BLaER1 treated with 17β-estradiol and CSF1 and Interleukin-3, amounts not matched to agents 10 nM and 100 nM (cell line): ENCODE data around the gene WDR27.

Experiments
- H3K27ac ChIP-seq, 11 experiments: shearing (Covaris generic); formaldehyde crosslinking; 2 replicates each; pipeline ENCODE4 v1.8.1; 2022
- H3K27me3 ChIP-seq, 11 experiments: shearing (Covaris generic); formaldehyde crosslinking; 2 replicates each; pipeline ENCODE4 v1.8.1; 2022
- H3K36me3 ChIP-seq, 11 experiments: shearing (Covaris generic); formaldehyde crosslinking; 2 replicates each; pipeline ENCODE4 v1.8.1; 2022
- H3K4me1 ChIP-seq, 10 experiments: shearing (Covaris generic); formaldehyde crosslinking; 2 replicates each; pipeline ENCODE4 v1.8.1; 2022
- H3K4me2 ChIP-seq, 11 experiments: shearing (Covaris generic); formaldehyde crosslinking; 2 replicates each; pipeline ENCODE4 v1.8.1; 2022
- H3K4me3 ChIP-seq, 10 experiments: shearing (Covaris generic); formaldehyde crosslinking; 2 replicates each; pipeline ENCODE4 v1.8.1; 2022
- H3K9ac ChIP-seq, 11 experiments: shearing (Covaris generic); formaldehyde crosslinking; 2 replicates each; pipeline ENCODE4 v1.8.1; 2022
- H3K9me3 ChIP-seq, 11 experiments: shearing (Covaris generic); formaldehyde crosslinking; replicated peaks in 1 of 11; 2 replicates each; pipeline ENCODE4 v1.8.1; 2022
- H4K20me1 ChIP-seq, 11 experiments: shearing (Covaris generic); formaldehyde crosslinking; 2 replicates each; pipeline ENCODE4 v1.8.1; 2022
- Cebpa-rat ChIP-seq, 11 experiments: shearing (Covaris generic); IDR thresholded peaks; 2 replicates each; pipeline ENCODE4 v1.8.1; 2022

Gene WDR27

DNA sequence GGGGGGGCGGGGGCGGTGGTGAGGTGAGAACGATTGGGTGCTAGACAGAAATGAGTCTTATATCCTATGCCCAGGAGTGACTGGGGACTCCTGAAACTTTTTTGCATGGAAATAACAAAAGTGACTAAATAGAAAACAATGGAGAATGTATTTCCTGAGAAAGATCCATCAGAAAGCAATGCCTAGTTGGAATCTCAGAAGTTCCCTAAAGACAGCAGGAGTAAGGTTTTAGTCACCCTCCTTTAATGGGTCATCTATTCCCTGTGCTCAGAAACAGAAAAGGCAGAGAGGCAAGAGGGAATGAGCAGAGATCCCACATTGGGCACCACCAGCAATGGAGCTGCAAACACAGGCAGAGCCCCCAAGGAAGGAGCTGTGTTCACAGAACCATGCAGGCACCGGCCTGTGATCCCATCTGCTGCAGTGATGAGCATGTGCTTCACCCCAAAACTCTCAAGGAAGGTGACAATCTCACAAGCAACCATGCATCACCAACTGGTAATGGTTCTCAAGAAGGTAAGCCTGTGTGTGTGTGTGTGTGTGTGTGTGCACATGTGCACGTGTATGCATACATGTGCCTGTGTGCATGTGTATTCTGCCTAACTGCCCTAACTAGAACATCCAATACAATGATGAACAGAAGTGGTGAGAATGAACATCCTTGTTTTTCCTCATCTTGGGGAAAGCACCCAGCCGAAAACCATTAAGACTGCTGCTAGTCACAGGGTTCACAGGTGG, 168.4 kb downstream of the WDR27 start:
- Histone ChIP-seq H3K27ac (no peak overlapping the region), H3K27me3 (no peaks in the 10 kb centered on the region), H3K9me3 (peaks cover 36 to 53% (median 47%) of the 10 kb centered on the region in 11 experiments), H3K4me3 (no peak overlapping the region), H4K20me1 (no peaks in the 10 kb centered on the region), H3K4me2 (no peak overlapping the region), H3K36me3 (peaks cover 0 to 14% (median 8%) of the 10 kb centered on the region in 11 experiments; a peak in 8 of 22 replicates), H3K4me1 (peaks cover 0 to 1% (median 0%) of the 10 kb centered on the region in 10 experiments; a peak in 4 of 20 replicates), H3K9ac (no peak overlapping the region)
- TF ChIP-seq Cebpa-rat (IDR thresholded peaks at IDR 0.05): no peak

DNA sequence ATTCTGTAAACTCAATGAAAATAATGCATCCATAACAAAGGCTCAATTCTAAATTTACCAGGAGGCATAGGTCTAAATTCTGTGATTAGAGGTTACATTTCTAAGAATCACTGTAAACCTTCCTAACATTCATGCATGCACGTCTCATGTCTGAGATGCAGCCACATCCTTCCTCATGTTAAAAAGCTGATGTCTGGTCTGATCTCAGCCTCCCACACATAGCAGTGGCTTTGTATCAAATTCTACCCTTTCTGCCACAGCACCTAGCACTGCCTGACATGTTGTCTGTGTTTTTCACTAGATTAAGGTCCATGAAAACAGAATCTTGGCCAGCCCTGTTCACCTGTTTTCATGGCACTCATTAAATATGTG, 171.1 kb downstream of the WDR27 start:
- H3K9ac ChIP-seq: no peak overlapping the region
- H3K4me1 ChIP-seq: peaks cover 0 to 6% (median 0%) of the 10 kb centered on the region in 10 experiments; a peak in 4 of 20 replicates
- H3K27me3 ChIP-seq: no peaks in the 10 kb centered on the region
- no peak overlapping the region for H3K27ac ChIP-seq
- H3K36me3 ChIP-seq: peaks cover 0 to 8% (median 3%) of the 10 kb centered on the region in 11 experiments; a peak in 4 of 22 replicates
- no peaks in the 10 kb centered on the region for H4K20me1 ChIP-seq
- H3K9me3 ChIP-seq: peaks cover 21 to 30% (median 27%) of the 10 kb centered on the region in 11 experiments
- no peak for TF ChIP-seq Cebpa-rat (IDR thresholded peaks at IDR 0.05)
- H3K4me3 ChIP-seq: no peak overlapping the region
- H3K4me2 ChIP-seq: no peak overlapping the region

DNA sequence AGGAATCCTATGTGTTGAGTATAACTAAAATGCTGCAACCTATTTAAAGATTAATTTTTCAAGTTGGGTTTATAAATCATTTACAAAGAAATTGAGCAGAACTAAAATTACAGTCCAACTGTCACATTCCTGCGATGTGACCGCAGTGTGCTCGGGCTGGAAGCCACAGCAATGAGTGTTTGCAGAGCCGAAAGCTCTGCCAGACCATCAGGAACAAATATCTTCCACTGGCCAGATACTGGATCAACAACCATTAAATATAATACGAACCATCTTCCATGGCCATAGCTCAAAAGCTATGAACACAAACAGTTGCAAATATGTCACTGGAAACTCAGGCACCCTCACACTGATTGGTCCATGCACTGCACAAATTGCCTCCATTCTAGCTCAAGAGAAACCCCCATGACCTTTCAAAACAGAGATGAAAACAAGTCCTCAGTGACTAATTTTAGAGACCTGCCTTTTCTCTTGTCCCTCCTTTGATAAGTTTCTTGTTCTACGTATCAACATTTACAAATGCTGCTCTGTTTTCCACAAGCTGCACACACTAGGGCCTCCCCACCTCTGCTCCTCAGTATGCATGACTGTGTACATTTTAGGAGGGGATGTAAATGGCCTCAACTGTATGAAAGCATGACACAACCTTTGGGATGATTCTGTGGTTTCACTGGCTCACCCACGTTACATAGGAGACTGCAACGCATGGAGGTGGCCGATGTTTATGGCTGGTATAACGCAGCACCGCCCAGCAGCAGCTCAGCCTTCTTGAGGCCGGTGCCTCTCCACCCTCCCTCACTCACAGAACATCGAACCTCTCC, 171.7 kb downstream of the WDR27 start:
- Histone ChIP-seq H3K27me3 (no peaks in the 10 kb centered on the region), H3K4me1 (peaks cover 0 to 6% (median 0%) of the 10 kb centered on the region in 10 experiments; a peak in 4 of 20 replicates), H4K20me1 (no peaks in the 10 kb centered on the region), H3K4me2 (no peak overlapping the region), H3K9ac (no peak overlapping the region), H3K36me3 (peaks cover 0 to 8% (median 0%) of the 10 kb centered on the region in 11 experiments; a peak in 3 of 22 replicates), H3K27ac (no peak overlapping the region), H3K9me3 (peaks cover 15 to 24% (median 21%) of the 10 kb centered on the region in 11 experiments), H3K4me3 (no peak overlapping the region)
- no peak for TF ChIP-seq Cebpa-rat (IDR thresholded peaks at IDR 0.05)

DNA sequence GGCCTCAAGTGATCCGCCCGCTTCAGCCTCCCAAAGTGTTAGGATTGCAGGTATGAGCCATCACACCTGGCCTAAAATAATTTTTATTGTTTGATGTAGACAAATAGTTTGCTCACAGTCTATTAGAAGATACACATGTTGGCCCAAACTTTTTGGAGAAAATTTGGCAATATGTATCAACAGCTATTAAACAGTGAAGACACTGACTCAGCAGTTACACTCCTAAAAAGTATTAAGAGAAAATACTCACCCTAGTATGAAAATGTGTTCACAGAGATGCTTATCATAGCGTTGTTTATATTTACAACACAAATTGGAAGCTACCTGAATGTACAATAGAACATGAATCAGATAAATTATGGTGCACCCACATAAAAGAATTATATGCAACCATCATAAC, 173.1 kb downstream of the WDR27 start:
- Histone ChIP-seq H3K27ac (no peak overlapping the region), H4K20me1 (no peaks in the 10 kb centered on the region)

DNA sequence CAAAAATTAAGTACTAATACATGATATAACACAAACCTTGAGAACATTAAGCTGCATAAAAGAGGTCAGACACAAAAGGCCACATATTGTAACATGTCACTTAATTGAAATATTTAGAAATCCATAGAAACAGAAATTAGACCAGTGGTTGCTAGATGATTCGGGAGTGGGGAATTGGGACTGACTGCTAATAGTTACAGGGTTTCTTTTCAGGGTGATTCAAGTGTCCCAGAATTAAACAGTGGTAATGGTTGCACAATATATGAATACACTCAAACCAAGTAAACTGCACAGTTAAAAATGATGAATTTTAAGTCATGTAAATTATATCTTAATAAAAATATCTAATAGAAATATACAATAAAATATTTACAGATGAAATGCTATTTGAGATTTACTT, 174.5 kb downstream of the WDR27 start:
- Histone ChIP-seq H3K9me3 (peaks cover under 1 to 9% (median 1%) of the 10 kb centered on the region in 11 experiments; a peak in 12 of 22 replicates), H4K20me1 (no peaks in the 10 kb centered on the region), H3K9ac (no peak overlapping the region), H3K27ac (no peak overlapping the region), H3K36me3 (no peaks in the 10 kb centered on the region), H3K27me3 (no peaks in the 10 kb centered on the region), H3K4me2 (no peak overlapping the region), H3K4me3 (no peak overlapping the region), H3K4me1 (peaks cover 0 to 6% (median 0%) of the 10 kb centered on the region in 10 experiments; a peak in 4 of 20 replicates)
- no peak for TF ChIP-seq Cebpa-rat (IDR thresholded peaks at IDR 0.05)

More for the DNA sequence above, 173.1 kb downstream of the WDR27 start:
- peaks cover 0 to 5% (median 0%) of the 10 kb centered on the region in 11 experiments; a peak in 2 of 22 replicates for H3K36me3 ChIP-seq
- no peak for TF ChIP-seq Cebpa-rat (IDR thresholded peaks at IDR 0.05)
- H3K4me3 ChIP-seq: no peak overlapping the region
- peaks cover 5 to 11% (median 9%) of the 10 kb centered on the region in 11 experiments for H3K9me3 ChIP-seq
- H3K27me3 ChIP-seq: no peaks in the 10 kb centered on the region
- H3K4me1 ChIP-seq: peaks cover 0 to 6% (median 0%) of the 10 kb centered on the region in 10 experiments; a peak in 4 of 20 replicates
- H3K9ac ChIP-seq: no peak overlapping the region
- H3K4me2 ChIP-seq: no peak overlapping the region

DNA sequence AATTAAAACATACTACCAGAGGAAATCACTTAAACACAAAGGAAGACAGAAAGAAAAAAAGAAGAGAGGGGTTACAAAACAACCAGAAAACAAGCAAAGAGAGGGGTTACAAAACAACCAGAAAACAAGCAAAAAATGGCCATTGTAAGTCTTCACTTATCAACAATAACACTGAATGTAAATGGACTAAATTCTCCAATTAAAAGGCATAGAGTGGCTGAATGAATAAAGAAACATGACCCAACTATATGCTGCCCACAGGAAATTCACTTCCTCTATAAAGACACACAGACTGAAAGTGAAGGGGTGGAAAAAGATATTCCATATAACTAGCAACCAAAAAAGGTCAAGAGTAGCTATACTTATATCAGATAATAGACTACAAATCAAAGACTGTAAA, 180.0 kb downstream of the WDR27 start:
- Histone ChIP-seq H3K4me1 (peaks cover 0 to 12% (median 0%) of the 10 kb centered on the region in 10 experiments; a peak in 1 of 20 replicates), H3K27me3 (no peaks in the 10 kb centered on the region), H3K27ac (no peak overlapping the region), H3K4me3 (no peak overlapping the region), H3K36me3 (peaks cover 0 to 11% (median 7%) of the 10 kb centered on the region in 11 experiments; a peak in 4 of 22 replicates), H3K4me2 (no peak overlapping the region), H3K9me3 (peaks cover 32 to 52% (median 42%) of the 10 kb centered on the region in 11 experiments), H3K9ac (no peak overlapping the region), H4K20me1 (no peaks in the 10 kb centered on the region)
- TF ChIP-seq Cebpa-rat (IDR thresholded peaks at IDR 0.05): no peak

DNA sequence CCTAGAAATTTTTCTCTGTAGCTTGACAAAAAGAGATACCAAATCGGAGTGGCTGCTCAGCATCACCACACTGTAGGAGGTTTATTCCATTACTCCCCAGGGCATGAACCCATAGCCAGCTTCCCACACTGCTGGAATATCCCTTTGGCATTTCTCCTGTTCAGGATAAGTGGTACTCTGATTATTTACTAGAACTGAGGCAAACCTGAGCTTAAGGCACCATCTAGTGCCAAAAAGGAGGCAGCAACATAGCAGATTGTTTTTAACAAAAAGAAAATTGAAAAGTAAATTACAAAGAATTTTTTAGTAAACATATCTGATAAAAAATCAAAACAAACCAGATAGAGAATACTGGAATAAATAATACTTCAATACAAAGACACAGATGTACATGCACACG, 181.7 kb downstream of the WDR27 start:
- H3K27ac ChIP-seq: no peak overlapping the region
- no peaks in the 10 kb centered on the region for H3K27me3 ChIP-seq
- peaks cover 32 to 53% (median 42%) of the 10 kb centered on the region in 11 experiments for H3K9me3 ChIP-seq
- peaks cover 0 to 11% (median 7%) of the 10 kb centered on the region in 11 experiments; a peak in 4 of 22 replicates for H3K36me3 ChIP-seq
- H4K20me1 ChIP-seq: no peaks in the 10 kb centered on the region
- peaks cover 0 to 12% (median 0%) of the 10 kb centered on the region in 10 experiments; a peak in 1 of 20 replicates for H3K4me1 ChIP-seq
- H3K4me2 ChIP-seq: no peak overlapping the region
- no peak for TF ChIP-seq Cebpa-rat (IDR thresholded peaks at IDR 0.05)
- no peak overlapping the region for H3K4me3 ChIP-seq
- H3K9ac ChIP-seq: no peak overlapping the region

DNA sequence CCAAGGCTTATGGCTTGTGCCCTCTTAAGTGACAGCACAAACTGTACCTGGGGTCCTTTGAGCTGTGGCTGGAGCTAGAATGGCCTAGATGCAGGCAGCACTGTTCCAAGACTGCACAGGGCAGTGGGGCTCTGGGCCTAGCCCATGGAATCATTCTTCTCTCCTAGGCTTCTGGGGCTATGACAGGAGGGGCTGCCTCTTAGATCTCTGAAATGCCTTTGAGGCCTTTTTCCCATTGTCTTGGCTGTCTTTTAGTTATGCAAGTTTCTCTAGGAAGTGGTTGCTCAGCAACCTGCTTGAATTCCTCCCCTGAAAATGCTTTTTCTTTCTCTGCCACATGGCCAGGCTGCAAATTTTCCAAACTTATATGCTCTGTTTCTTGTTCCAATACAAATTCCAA, 183.4 kb downstream of the WDR27 start:
- Histone ChIP-seq H3K27me3 (no peaks in the 10 kb centered on the region), H3K9me3 (peaks cover 32 to 53% (median 42%) of the 10 kb centered on the region in 11 experiments), H3K4me2 (no peak overlapping the region), H3K36me3 (peaks cover 0 to 11% (median 7%) of the 10 kb centered on the region in 11 experiments; a peak in 4 of 22 replicates), H3K4me3 (no peak overlapping the region), H3K9ac (no peak overlapping the region), H3K4me1 (peaks cover 0 to 12% (median 0%) of the 10 kb centered on the region in 10 experiments; a peak in 1 of 20 replicates), H4K20me1 (no peaks in the 10 kb centered on the region), H3K27ac (no peak overlapping the region)
- no peak for TF ChIP-seq Cebpa-rat (IDR thresholded peaks at IDR 0.05)
